Osteoblast (primary cell): ENCODE measurements around the gene SLC50A1. TPM values are rescaled to one million over a fixed set of nuclear protein-coding genes. Genes with fewer than 3 reads are reported as not detected.

ENCODE experiments used
- DNase-seq: peaks from one replicate; pipeline ENCODE4 v3.0.0; 2011; ENCODE audit warnings: low spot score, mixed read lengths; ENCODE audit not compliant: insufficient read length; ENCODE audit errors: missing footprints
- H2AFZ ChIP-seq: 2 replicates; pipeline ENCODE4 v1.6.0; 2011; ENCODE audit warnings: mild to moderate bottlenecking, low read length
- H3K27ac ChIP-seq: 2 replicates; pipeline ENCODE4 v1.5.1; 2011; ENCODE audit warnings: mild to moderate bottlenecking, low read depth, low read length, moderate library complexity
- H3K27me3 ChIP-seq: 2 replicates; pipeline ENCODE4 v1.6.0; 2012; ENCODE audit warnings: mild to moderate bottlenecking, control low read depth, inconsistent platforms, low read length, moderate library complexity; ENCODE audit not compliant: insufficient read depth
- H3K36me3 ChIP-seq: 2 replicates; pipeline ENCODE4 v1.5.1; 2011; ENCODE audit warnings: mild to moderate bottlenecking, low read length, control low read depth, moderate library complexity; ENCODE audit not compliant: insufficient read depth
- H3K4me1 ChIP-seq: 2 replicates; pipeline ENCODE4 v1.5.1; 2011; ENCODE audit warnings: mild to moderate bottlenecking, low read length, control low read depth, moderate library complexity; ENCODE audit not compliant: insufficient read depth
- H3K4me2 ChIP-seq: 2 replicates; pipeline ENCODE4 v1.6.0; 2011; ENCODE audit warnings: mild to moderate bottlenecking, low read length; ENCODE audit not compliant: insufficient read depth
- H3K4me3 ChIP-seq: fragments of 200-600 bp; sonication (generic); 3 replicates; pipeline ENCODE4 v1.5.1; 2012; ENCODE audit warnings: mild to moderate bottlenecking, low read length, inconsistent platforms; ENCODE audit not compliant: insufficient read depth
- H3K79me2 ChIP-seq: 2 replicates; pipeline ENCODE4 v1.6.0; 2012; ENCODE audit warnings: mild to moderate bottlenecking, low read length, control low read depth, inconsistent platforms; ENCODE audit not compliant: insufficient read depth
- H3K9me3 ChIP-seq: 2 replicates; pipeline ENCODE4 v1.5.1; 2011; ENCODE audit warnings: low read depth, low read length, control low read depth
- H4K20me1 ChIP-seq: 2 replicates; pipeline ENCODE4 v1.6.0; 2012; ENCODE audit warnings: mild to moderate bottlenecking, low read length, control low read depth; ENCODE audit not compliant: insufficient read depth
- CTCF ChIP-seq: IDR thresholded peaks from 2 replicates; pipeline ENCODE4 v1.5.1; 2011; ENCODE audit warnings: mild to moderate bottlenecking, low read depth, low read length, moderate library complexity; ENCODE audit errors: extremely low read depth
- small RNA-seq: library from RNA; depleted of rRNA; stranded (forward); fragments of <200 nt; gene quantifications from one replicate; pipeline ENCODE3, GENCODE V24; 2012
- total RNA-seq: library from RNA; depleted of rRNA; stranded (reverse); fragments of >200 nt; gene quantifications from 2 replicates; pipeline ENCODE4 v1.2.3, GENCODE V29; 2012

The SLC50A1 gene
- total RNA-seq, 1 donor = 38.0 TPM

- Histone ChIP-seq H3K27me3 (no peaks in the 10 kb centered on the region), H3K36me3 (no peaks in the 10 kb centered on the region), H3K4me1 (no peaks in the 10 kb centered on the region), H3K4me2 (no peak overlapping the region), H3K4me3 (no peak overlapping the region), H3K9me3 (no peaks in the 10 kb centered on the region), H4K20me1 (no peaks in the 10 kb centered on the region), H3K79me2 (no peaks in the 10 kb centered on the region), H2AFZ (no peak overlapping the region), H3K27ac (no peak overlapping the region)
- no peak for TF ChIP-seq CTCF
- DNase-seq = peak; percentile 87
Measured at GRCh38 chr1:155186794-155187455, 51.3 kb downstream of the SLC50A1 start.

GRCh38 chr1:155187456-155187891 lies 51.8 kb downstream of the SLC50A1 start:
- no peak overlapping the region for H2AFZ ChIP-seq
- no peak for TF ChIP-seq CTCF
- no peak overlapping the region for H3K27ac ChIP-seq
- H3K4me2 ChIP-seq = no peak overlapping the region
- no peaks in the 10 kb centered on the region for H3K79me2 ChIP-seq
- no peaks in the 10 kb centered on the region for H3K27me3 ChIP-seq
- H3K4me1 ChIP-seq = no peaks in the 10 kb centered on the region
- DNase-seq = peak; percentile 80
- H4K20me1 ChIP-seq = no peaks in the 10 kb centered on the region
- H3K36me3 ChIP-seq = no peaks in the 10 kb centered on the region
- no peak overlapping the region for H3K4me3 ChIP-seq
- H3K9me3 ChIP-seq = no peaks in the 10 kb centered on the region

GRCh38 chr1:155188268-155188667 lies 52.6 kb downstream of the SLC50A1 start:
- H3K27me3 ChIP-seq = no peaks in the 10 kb centered on the region
- no peak for TF ChIP-seq CTCF
- H3K9me3 ChIP-seq = no peaks in the 10 kb centered on the region
- no peaks in the 10 kb centered on the region for H3K36me3 ChIP-seq
- no peak overlapping the region for H2AFZ ChIP-seq
- no peak overlapping the region for H3K27ac ChIP-seq
- H4K20me1 ChIP-seq = no peaks in the 10 kb centered on the region
- peak; percentile 58 for DNase-seq
- H3K79me2 ChIP-seq = no peaks in the 10 kb centered on the region
- H3K4me1 ChIP-seq = peaks cover 4% of the 10 kb centered on the region
- H3K4me3 ChIP-seq = no peak overlapping the region
- no peak overlapping the region for H3K4me2 ChIP-seq

Small RNA genes within 50 kb of the gene (small RNA-seq; reads per million reads assigned to genes)
- gene HMGN2P18 = not detected
- gene RF00019 = not detected

Other genes with a start within 250 kb of the SLC50A1 start
- 6.2 and 6.5 TPM in 2 replicates for gene PMVK, start 199.1 kb upstream of the SLC50A1 start, total RNA-seq
- 90.1 and 92.8 TPM in 2 replicates for gene PBXIP1, start 179.8 kb upstream of the SLC50A1 start, total RNA-seq
- 12.1 and 18.5 TPM in 2 replicates for gene PYGO2, start 174.1 kb upstream of the SLC50A1 start, total RNA-seq
- gene SHC1, start 165.1 kb upstream of the SLC50A1 start, total RNA-seq = 230 and 239 TPM in 2 replicates
- 23.2 and 23.3 TPM in 2 replicates for gene CKS1B, start 161.2 kb upstream of the SLC50A1 start, total RNA-seq
- gene FLAD1, start 152.5 kb upstream of the SLC50A1 start, total RNA-seq = 17.1 and 20.6 TPM in 2 replicates
- 0.88 TPM in 1 of 2 replicates, not detected in the other for gene LENEP, start 142.3 kb upstream of the SLC50A1 start, total RNA-seq
- gene ZBTB7B, start 133.1 kb upstream of the SLC50A1 start, total RNA-seq = 18.6 and 23.5 TPM in 2 replicates
- gene DCST2, start 102.1 kb upstream of the SLC50A1 start, total RNA-seq = not detected in 2 replicates
- not detected in 2 replicates for gene DCST1, start 102.0 kb upstream of the SLC50A1 start, total RNA-seq
- 89.0 and 101 TPM in 2 replicates for gene ADAM15, start 84.5 kb upstream of the SLC50A1 start, total RNA-seq
- 3.5 and 3.6 TPM in 2 replicates for gene EFNA4, start 72.1 kb upstream of the SLC50A1 start, total RNA-seq
- gene EFNA3, start 57.0 kb upstream of the SLC50A1 start, total RNA-seq = 1.4 and 2.1 TPM in 2 replicates
- gene EFNA1, start 8.0 kb upstream of the SLC50A1 start, total RNA-seq = 0.36 and 0.88 TPM in 2 replicates
- 15.9 and 34.4 TPM in 2 replicates for gene DPM3, start 4.7 kb downstream of the SLC50A1 start, total RNA-seq
- gene KRTCAP2, start 37.5 kb downstream of the SLC50A1 start, total RNA-seq = 112 and 117 TPM in 2 replicates
- 3.2 and 3.3 TPM in 2 replicates for gene TRIM46, start 38.0 kb downstream of the SLC50A1 start, total RNA-seq
- gene THBS3, start 72.0 kb downstream of the SLC50A1 start, total RNA-seq = 61.9 and 66.6 TPM in 2 replicates
- 37.4 and 42.7 TPM in 2 replicates for gene MTX1, start 72.8 kb downstream of the SLC50A1 start, total RNA-seq
- 6.5 and 7.7 TPM in 2 replicates for gene ENTREP3, start 119.6 kb downstream of the SLC50A1 start, total RNA-seq
- 35.9 and 41.3 TPM in 2 replicates for gene SCAMP3, start 126.5 kb downstream of the SLC50A1 start, total RNA-seq
- 17.4 and 19.7 TPM in 2 replicates for gene CLK2, start 137.7 kb downstream of the SLC50A1 start, total RNA-seq
- 2.5 and 2.9 TPM in 2 replicates for gene HCN3, start 141.6 kb downstream of the SLC50A1 start, total RNA-seq
- gene PKLR, start 165.6 kb downstream of the SLC50A1 start, total RNA-seq = not detected in 2 replicates
- 191 and 216 TPM in 2 replicates for gene FDPS, start 173.0 kb downstream of the SLC50A1 start, total RNA-seq
- 15.6 and 16.5 TPM in 2 replicates for gene RUSC1, start 185.0 kb downstream of the SLC50A1 start, total RNA-seq